GM12873 (cell line): ENCODE data around the gene SPOP.

Experiments
- CTCF ChIP-seq: IDR thresholded peaks from 2 replicates; pipeline ENCODE4 v1.5.1; 2012; ENCODE audit warnings: low read depth, mild to moderate bottlenecking, moderate library complexity, low read length, control low read depth; ENCODE audit not compliant: insufficient read depth; ENCODE audit errors: missing control alignments

SPOP gene

GRCh38 chr17:49603720-49604119 lies 74.2 kb downstream of the SPOP start:
- no peak for TF ChIP-seq CTCF

- no peak for TF ChIP-seq CTCF
Observed at GRCh38 chr17:49603238-49603637, 74.7 kb downstream of the SPOP start.

- TF ChIP-seq CTCF, result no peak
Observed at GRCh38 chr17:49602783-49603182, 75.1 kb downstream of the SPOP start.

- no peak for TF ChIP-seq CTCF
Observed at GRCh38 chr17:49600949-49601348, 76.9 kb downstream of the SPOP start.

GRCh38 chr17:49598918-49599317 lies 79.0 kb downstream of the SPOP start:
- no peak for TF ChIP-seq CTCF

- no peak for TF ChIP-seq CTCF
Observed at GRCh38 chr17:49597928-49598655, 79.8 kb downstream of the SPOP start.

- no peak for TF ChIP-seq CTCF
Observed at GRCh38 chr17:49597436-49597835, 80.5 kb downstream of the SPOP start.
